GM23338 (cell line): ENCODE measurements around the gene RAMP1. TPM values are rescaled to one million over a fixed set of nuclear protein-coding genes. Genes with fewer than 3 reads are reported as not detected.

Experiments used
- ATAC-seq: fragments of 200-7000 bp; cut with Tn5 transposase; 3 replicates; pipeline ENCODE4 v1.9.1; 2020
- DNase-seq: peaks from one replicate; pipeline ENCODE4 v3.0.0-alpha.2; 2015; ENCODE audit warnings: low spot score
- H2AFZ ChIP-seq: fragments of 200-600 bp; sonication (generic); 2 replicates; pipeline ENCODE4 v1.8.0; 2016; ENCODE audit warnings: antibody characterized with exemption, mild to moderate bottlenecking, moderate library complexity
- H3F3A ChIP-seq: fragments of 200-600 bp; sonication (generic); replicated peaks from 2 replicates; pipeline ENCODE4 v1.8.0; 2017; ENCODE audit warnings: antibody characterized with exemption, mixed run types, low read depth
- H3K27ac ChIP-seq: fragments of 200-600 bp; sonication (generic); 2 replicates; pipeline ENCODE4 v1.6.1; 2016; ENCODE audit warnings: low read depth
- H3K27me3 ChIP-seq: fragments of 200-600 bp; sonication (generic); 2 replicates; pipeline ENCODE4 v1.8.0; 2016; ENCODE audit warnings: mild to moderate bottlenecking, mixed run types, moderate library complexity; ENCODE audit not compliant: insufficient read depth
- H3K36me3 ChIP-seq: fragments of 200-600 bp; sonication (generic); 2 replicates; pipeline ENCODE4 v1.8.0; 2016; ENCODE audit warnings: mild to moderate bottlenecking; ENCODE audit not compliant: insufficient read depth
- H3K4me1 ChIP-seq: fragments of 200-600 bp; sonication (generic); 2 replicates; pipeline ENCODE4 v1.8.0; 2016; ENCODE audit warnings: mild to moderate bottlenecking, moderate library complexity; ENCODE audit not compliant: insufficient read depth
- H3K4me2 ChIP-seq: fragments of 200-600 bp; sonication (generic); 2 replicates; pipeline ENCODE4 v1.7.1; 2017; ENCODE audit warnings: mixed run types
- H3K4me3 ChIP-seq: fragments of 200-600 bp; sonication (generic); 2 replicates; pipeline ENCODE4 v1.6.1; 2016; ENCODE audit warnings: mixed run types
- H3K79me2 ChIP-seq: fragments of 200-600 bp; sonication (generic); replicated peaks from 2 replicates; pipeline ENCODE4 v1.8.0; 2017; ENCODE audit warnings: mild to moderate bottlenecking; ENCODE audit not compliant: insufficient read depth
- H3K9me2 ChIP-seq: fragments of 200-600 bp; sonication (generic); 2 replicates; pipeline ENCODE4 v1.8.0; 2017; ENCODE audit not compliant: insufficient read depth
- H4K20me1 ChIP-seq: fragments of 200-600 bp; sonication (generic); replicated peaks from 2 replicates; pipeline ENCODE4 v1.8.0; 2017; ENCODE audit warnings: mild to moderate bottlenecking; ENCODE audit not compliant: insufficient read depth
- H3K27ac Mint-ChIP-seq: 2 replicates; pipeline ENCODE4 v1.8.0; 2020; ENCODE audit warnings: inconsistent platforms, mild to moderate bottlenecking, moderate library complexity, mixed read lengths
- H3K27me3 Mint-ChIP-seq: 3 replicates; pipeline ENCODE4 v1.8.0; 2022; ENCODE audit warnings: low read depth, mild to moderate bottlenecking, moderate library complexity, mixed read lengths, inconsistent platforms; ENCODE audit not compliant: insufficient read depth, poor library complexity
- H3K36me3 Mint-ChIP-seq: 3 replicates; pipeline ENCODE4 v1.8.0; 2021; ENCODE audit warnings: low read depth, mild to moderate bottlenecking, inconsistent platforms, moderate library complexity, mixed read lengths
- H3K4me1 Mint-ChIP-seq: 3 replicates; pipeline ENCODE4 v1.8.0; 2020; ENCODE audit warnings: mild to moderate bottlenecking, inconsistent platforms, mixed read lengths
- H3K4me3 Mint-ChIP-seq: 3 replicates; pipeline ENCODE4 v1.8.0; 2021; ENCODE audit warnings: moderate library complexity, mild to moderate bottlenecking, inconsistent platforms, mixed read lengths
- H3K9me3 Mint-ChIP-seq: 3 replicates; pipeline ENCODE4 v1.8.0; 2020; ENCODE audit warnings: moderate library complexity, mild to moderate bottlenecking, inconsistent platforms, mixed read lengths
- CREB1 ChIP-seq: fragments of 250-450 bp; sonication (Bioruptor Pico); IDR thresholded peaks from 2 replicates; pipeline ENCODE4 v1.5.0; 2020; ENCODE audit warnings: low read depth, mild to moderate bottlenecking, moderate library complexity
- EZH2 ChIP-seq: fragments of 200-600 bp; sonication (generic); IDR thresholded peaks from one replicate; pipeline ENCODE4 v1.8.0; 2017; ENCODE audit warnings: antibody characterized with exemption, mild to moderate bottlenecking, low read depth; ENCODE audit not compliant: unreplicated experiment
- EZH2phosphoT487 ChIP-seq: fragments of 200-600 bp; sonication (generic); IDR thresholded peaks from one replicate; pipeline ENCODE4 v1.8.1; 2018; ENCODE audit warnings: antibody characterized with exemption; ENCODE audit not compliant: unreplicated experiment
- JUNB ChIP-seq: IDR thresholded peaks from one replicate; pipeline ENCODE4 v1.6.1; 2016; ENCODE audit warnings: antibody characterized with exemption; ENCODE audit not compliant: unreplicated experiment
- NANOG ChIP-seq: IDR thresholded peaks from 2 replicates; pipeline ENCODE4 v1.6.1; 2016; ENCODE audit warnings: antibody characterized with exemption, borderline replicate concordance
- POLR2AphosphoS5 ChIP-seq: IDR thresholded peaks from 2 replicates; pipeline ENCODE4 v1.6.1; 2016; ENCODE audit warnings: antibody characterized with exemption, low read depth
- STAT1 ChIP-seq: IDR thresholded peaks from one replicate; pipeline ENCODE4 v1.6.1; 2016; ENCODE audit warnings: antibody characterized with exemption; ENCODE audit not compliant: unreplicated experiment
- ZNF114 ChIP-seq: fragments of 250-450 bp; sonication (Bioruptor Pico); IDR thresholded peaks from 2 replicates; pipeline ENCODE4 v1.5.0; 2020; ENCODE audit warnings: mild to moderate bottlenecking, moderate library complexity
- ZNF331 ChIP-seq: fragments of 250-450 bp; sonication (Bioruptor Pico); IDR thresholded peaks from 2 replicates; pipeline ENCODE4 v1.5.0; 2020; ENCODE audit warnings: low read depth, mild to moderate bottlenecking, moderate library complexity
- polyA plus RNA-seq: library from polyadenylated mRNA; unstranded; fragments of >200 nt; fragmentation: Nextera tagmentation; extraction: Ambion mirVana; gene quantifications from 2 replicates; pipeline ENCODE4 v1.2.1, GENCODE V29; 2016
- total RNA-seq: library from RNA; depleted of rRNA; stranded (reverse); fragments of >200 nt; shearing (Covaris generic); gene quantifications from 2 replicates; pipeline ENCODE4 v1.2.3, GENCODE V29; 2014
- TF ChIP-seq, protein P1 (sequence below): IDR thresholded peaks from 2 replicates; pipeline ENCODE4 v1.6.1; 2016; ENCODE audit warnings: antibody characterized with exemption
- TF ChIP-seq, protein P2 (sequence below): IDR thresholded peaks from one replicate; pipeline ENCODE4 v1.6.1; 2018; ENCODE audit warnings: antibody characterized with exemption; ENCODE audit not compliant: unreplicated experiment
- TF ChIP-seq, protein P3 (sequence below), 2 experiments: fragments of 200-600 bp in 1 of 2; sonication (generic) in 1 of 2; conservative IDR thresholded peaks; 2 replicates each; pipeline versions ENCODE4 v1.5.1 to v1.6.1; 2016 to 2017; ENCODE audit warnings: antibody characterized with exemption in 2 of 2, low read depth in 2 of 2, mild to moderate bottlenecking in 2 of 2, moderate library complexity in 1 of 2
- TF ChIP-seq, protein P4 (sequence below): fragments of 250-450 bp; sonication (Bioruptor Pico); IDR thresholded peaks from 2 replicates; pipeline ENCODE4 v1.5.0; 2020; ENCODE audit warnings: mild to moderate bottlenecking, moderate library complexity

The RAMP1 gene
- total and polyA plus RNA-seq, 2 experiments from 2014 or later: 1.7 to 3.3 TPM

DNA sequence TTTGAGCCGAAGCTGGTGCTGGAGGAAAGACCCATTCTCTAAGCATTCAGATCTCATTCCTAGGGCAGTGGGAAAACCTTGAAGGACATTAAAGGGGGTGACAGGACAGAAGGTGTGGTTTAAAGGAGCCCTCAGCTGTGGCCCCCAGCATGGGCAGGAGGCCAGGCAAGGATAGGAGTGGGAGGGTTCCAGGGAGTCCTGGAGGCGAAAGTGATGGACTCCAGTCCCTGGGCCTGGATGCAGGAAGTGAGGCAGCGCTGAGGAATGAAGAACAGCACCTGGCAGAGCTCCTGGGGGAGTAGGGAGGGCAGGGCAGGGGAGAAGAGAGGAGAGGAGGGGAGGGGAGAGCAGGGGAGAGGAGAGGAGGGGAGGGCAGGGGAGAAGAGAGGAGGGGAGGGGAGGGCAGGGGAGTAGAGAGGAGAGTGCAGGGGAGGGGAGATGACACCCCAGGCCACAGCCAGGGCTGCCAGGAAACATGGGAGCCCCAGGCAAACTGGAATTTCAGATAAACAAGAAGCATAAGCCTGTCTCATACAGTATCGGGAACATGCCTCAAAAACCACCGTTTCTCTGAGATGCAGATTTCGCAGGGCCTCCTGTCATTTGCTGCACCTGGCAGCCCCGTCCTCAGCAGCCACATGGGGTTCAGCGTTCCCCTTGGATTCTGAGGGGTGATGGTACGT, 5.7 kb downstream of the RAMP1 start:
- Histone ChIP-seq H3K27ac (no peak overlapping the region), H3K4me2 (no peak overlapping the region), H3F3A (peaks cover 6% of the 10 kb centered on the region; the same call in 1 of the 2 replicates), H4K20me1 (no peaks in the 10 kb centered on the region), H3K27me3 (peaks cover 15% of the 10 kb centered on the region), H2AFZ (peak overlapping the region; percentile 83), H3K36me3 (no peaks in the 10 kb centered on the region), H3K9me2 (no peaks in the 10 kb centered on the region), H3K4me3 (no peak overlapping the region), H3K79me2 (no peaks in the 10 kb centered on the region), H3K4me1 (0 out of 2 replicates have a peak, but pooled peaks cover 4% of the 10 kb centered on the region)
- H3K27ac Mint-ChIP-seq: no peak overlapping the region
- TF ChIP-seq NANOG (no peak), EZH2 (no peak), ZNF331 (CRISPR knock-in tag) (no peak), ZNF114 (CRISPR knock-in tag) (no peak), STAT1 (no peak), EZH2phosphoT487 (no peak), POLR2AphosphoS5 (no peak), JUNB (no peak), CREB1 (no peak)
- TF ChIP-seq, protein P1, sequence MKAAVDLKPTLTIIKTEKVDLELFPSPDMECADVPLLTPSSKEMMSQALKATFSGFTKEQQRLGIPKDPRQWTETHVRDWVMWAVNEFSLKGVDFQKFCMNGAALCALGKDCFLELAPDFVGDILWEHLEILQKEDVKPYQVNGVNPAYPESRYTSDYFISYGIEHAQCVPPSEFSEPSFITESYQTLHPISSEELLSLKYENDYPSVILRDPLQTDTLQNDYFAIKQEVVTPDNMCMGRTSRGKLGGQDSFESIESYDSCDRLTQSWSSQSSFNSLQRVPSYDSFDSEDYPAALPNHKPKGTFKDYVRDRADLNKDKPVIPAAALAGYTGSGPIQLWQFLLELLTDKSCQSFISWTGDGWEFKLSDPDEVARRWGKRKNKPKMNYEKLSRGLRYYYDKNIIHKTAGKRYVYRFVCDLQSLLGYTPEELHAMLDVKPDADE: no peak
- TF ChIP-seq, protein P2, sequence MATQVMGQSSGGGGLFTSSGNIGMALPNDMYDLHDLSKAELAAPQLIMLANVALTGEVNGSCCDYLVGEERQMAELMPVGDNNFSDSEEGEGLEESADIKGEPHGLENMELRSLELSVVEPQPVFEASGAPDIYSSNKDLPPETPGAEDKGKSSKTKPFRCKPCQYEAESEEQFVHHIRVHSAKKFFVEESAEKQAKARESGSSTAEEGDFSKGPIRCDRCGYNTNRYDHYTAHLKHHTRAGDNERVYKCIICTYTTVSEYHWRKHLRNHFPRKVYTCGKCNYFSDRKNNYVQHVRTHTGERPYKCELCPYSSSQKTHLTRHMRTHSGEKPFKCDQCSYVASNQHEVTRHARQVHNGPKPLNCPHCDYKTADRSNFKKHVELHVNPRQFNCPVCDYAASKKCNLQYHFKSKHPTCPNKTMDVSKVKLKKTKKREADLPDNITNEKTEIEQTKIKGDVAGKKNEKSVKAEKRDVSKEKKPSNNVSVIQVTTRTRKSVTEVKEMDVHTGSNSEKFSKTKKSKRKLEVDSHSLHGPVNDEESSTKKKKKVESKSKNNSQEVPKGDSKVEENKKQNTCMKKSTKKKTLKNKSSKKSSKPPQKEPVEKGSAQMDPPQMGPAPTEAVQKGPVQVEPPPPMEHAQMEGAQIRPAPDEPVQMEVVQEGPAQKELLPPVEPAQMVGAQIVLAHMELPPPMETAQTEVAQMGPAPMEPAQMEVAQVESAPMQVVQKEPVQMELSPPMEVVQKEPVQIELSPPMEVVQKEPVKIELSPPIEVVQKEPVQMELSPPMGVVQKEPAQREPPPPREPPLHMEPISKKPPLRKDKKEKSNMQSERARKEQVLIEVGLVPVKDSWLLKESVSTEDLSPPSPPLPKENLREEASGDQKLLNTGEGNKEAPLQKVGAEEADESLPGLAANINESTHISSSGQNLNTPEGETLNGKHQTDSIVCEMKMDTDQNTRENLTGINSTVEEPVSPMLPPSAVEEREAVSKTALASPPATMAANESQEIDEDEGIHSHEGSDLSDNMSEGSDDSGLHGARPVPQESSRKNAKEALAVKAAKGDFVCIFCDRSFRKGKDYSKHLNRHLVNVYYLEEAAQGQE: no peak
- TF ChIP-seq, protein P3, sequence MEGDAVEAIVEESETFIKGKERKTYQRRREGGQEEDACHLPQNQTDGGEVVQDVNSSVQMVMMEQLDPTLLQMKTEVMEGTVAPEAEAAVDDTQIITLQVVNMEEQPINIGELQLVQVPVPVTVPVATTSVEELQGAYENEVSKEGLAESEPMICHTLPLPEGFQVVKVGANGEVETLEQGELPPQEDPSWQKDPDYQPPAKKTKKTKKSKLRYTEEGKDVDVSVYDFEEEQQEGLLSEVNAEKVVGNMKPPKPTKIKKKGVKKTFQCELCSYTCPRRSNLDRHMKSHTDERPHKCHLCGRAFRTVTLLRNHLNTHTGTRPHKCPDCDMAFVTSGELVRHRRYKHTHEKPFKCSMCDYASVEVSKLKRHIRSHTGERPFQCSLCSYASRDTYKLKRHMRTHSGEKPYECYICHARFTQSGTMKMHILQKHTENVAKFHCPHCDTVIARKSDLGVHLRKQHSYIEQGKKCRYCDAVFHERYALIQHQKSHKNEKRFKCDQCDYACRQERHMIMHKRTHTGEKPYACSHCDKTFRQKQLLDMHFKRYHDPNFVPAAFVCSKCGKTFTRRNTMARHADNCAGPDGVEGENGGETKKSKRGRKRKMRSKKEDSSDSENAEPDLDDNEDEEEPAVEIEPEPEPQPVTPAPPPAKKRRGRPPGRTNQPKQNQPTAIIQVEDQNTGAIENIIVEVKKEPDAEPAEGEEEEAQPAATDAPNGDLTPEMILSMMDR (conservative IDR thresholded peaks at IDR 0.05; ENCODE audit: low read depth in 2 of 2): no peak
- TF ChIP-seq, protein P4, sequence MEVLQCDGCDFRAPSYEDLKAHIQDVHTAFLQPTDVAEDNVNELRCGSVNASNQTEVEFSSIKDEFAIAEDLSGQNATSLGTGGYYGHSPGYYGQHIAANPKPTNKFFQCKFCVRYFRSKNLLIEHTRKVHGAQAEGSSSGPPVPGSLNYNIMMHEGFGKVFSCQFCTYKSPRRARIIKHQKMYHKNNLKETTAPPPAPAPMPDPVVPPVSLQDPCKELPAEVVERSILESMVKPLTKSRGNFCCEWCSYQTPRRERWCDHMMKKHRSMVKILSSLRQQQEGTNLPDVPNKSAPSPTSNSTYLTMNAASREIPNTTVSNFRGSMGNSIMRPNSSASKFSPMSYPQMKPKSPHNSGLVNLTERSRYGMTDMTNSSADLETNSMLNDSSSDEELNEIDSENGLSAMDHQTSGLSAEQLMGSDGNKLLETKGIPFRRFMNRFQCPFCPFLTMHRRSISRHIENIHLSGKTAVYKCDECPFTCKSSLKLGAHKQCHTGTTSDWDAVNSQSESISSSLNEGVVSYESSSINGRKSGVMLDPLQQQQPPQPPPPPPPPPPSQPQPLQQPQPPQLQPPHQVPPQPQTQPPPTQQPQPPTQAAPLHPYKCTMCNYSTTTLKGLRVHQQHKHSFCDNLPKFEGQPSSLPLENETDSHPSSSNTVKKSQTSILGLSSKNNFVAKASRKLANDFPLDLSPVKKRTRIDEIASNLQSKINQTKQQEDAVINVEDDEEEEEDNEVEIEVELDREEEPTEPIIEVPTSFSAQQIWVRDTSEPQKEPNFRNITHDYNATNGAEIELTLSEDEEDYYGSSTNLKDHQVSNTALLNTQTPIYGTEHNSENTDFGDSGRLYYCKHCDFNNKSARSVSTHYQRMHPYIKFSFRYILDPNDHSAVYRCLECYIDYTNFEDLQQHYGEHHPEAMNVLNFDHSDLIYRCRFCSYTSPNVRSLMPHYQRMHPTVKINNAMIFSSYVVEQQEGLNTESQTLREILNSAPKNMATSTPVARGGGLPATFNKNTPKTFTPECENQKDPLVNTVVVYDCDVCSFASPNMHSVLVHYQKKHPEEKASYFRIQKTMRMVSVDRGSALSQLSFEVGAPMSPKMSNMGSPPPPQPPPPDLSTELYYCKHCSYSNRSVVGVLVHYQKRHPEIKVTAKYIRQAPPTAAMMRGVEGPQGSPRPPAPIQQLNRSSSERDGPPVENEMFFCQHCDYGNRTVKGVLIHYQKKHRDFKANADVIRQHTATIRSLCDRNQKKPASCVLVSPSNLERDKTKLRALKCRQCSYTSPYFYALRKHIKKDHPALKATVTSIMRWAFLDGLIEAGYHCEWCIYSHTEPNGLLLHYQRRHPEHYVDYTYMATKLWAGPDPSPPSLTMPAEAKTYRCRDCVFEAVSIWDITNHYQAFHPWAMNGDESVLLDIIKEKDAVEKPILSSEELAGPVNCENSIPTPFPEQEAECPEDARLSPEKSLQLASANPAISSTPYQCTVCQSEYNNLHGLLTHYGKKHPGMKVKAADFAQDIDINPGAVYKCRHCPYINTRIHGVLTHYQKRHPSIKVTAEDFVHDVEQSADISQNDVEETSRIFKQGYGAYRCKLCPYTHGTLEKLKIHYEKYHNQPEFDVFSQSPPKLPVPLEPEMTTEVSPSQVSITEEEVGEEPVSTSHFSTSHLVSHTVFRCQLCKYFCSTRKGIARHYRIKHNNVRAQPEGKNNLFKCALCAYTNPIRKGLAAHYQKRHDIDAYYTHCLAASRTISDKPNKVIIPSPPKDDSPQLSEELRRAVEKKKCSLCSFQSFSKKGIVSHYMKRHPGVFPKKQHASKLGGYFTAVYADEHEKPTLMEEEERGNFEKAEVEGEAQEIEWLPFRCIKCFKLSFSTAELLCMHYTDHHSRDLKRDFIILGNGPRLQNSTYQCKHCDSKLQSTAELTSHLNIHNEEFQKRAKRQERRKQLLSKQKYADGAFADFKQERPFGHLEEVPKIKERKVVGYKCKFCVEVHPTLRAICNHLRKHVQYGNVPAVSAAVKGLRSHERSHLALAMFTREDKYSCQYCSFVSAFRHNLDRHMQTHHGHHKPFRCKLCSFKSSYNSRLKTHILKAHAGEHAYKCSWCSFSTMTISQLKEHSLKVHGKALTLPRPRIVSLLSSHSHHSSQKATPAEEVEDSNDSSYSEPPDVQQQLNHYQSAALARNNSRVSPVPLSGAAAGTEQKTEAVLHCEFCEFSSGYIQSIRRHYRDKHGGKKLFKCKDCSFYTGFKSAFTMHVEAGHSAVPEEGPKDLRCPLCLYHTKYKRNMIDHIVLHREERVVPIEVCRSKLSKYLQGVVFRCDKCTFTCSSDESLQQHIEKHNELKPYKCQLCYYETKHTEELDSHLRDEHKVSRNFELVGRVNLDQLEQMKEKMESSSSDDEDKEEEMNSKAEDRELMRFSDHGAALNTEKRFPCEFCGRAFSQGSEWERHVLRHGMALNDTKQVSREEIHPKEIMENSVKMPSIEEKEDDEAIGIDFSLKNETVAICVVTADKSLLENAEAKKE (CRISPR knock-in tag): no peak
- no peaks in the 10 kb centered on the region for H3K9me3 Mint-ChIP-seq
- peaks cover 21% of the 10 kb centered on the region for H3K4me1 Mint-ChIP-seq
- H3K27me3 Mint-ChIP-seq: peaks cover 21% of the 10 kb centered on the region
- no peak overlapping the region for H3K4me3 Mint-ChIP-seq
- ATAC-seq (no peak; the same call in 1 of the 3 replicates), DNase-seq (no peak)
- H3K36me3 Mint-ChIP-seq: no peaks in the 10 kb centered on the region
